HG03135 (cell line): ENCODE results near the gene C9orf152.
"Not testable (repeated sequence)": the region's sequence is repeated elsewhere in the genome, so short reads cannot be mapped to it uniquely, and the experiment has no call there.

Source experiments
- ATAC-seq: cut with Tn5 transposase; IDR thresholded peaks from one replicate; pipeline ENCODE4 v1.9.1; 2021; ENCODE audit warnings: mild to moderate bottlenecking, moderate library complexity; ENCODE audit not compliant: unreplicated experiment

C9orf152 gene

GRCh38 chr9:110214586-110215355, 6.8 kb upstream of the C9orf152 start:
- ATAC-seq, result no peak

DNA sequence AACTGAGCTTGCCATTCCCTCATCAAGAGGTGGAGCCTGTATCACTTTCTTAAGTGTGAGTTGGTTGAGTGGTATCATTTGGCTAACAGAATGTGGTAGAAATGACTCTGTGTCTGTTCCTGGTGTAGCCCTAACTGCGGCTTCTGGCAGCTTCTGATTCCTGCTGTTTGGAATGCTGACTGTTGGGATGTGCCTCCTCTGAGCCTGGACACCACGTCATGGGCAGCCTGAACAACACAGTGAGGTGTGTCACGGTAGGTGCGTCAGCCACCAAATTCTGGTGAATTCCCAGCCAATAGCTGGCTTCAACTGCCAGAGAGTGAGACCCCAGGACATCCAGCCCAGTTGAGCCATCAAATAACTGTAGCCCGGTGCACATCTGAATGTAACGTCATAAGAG, 6.1 kb upstream of the C9orf152 start:
- no peak for ATAC-seq

DNA sequence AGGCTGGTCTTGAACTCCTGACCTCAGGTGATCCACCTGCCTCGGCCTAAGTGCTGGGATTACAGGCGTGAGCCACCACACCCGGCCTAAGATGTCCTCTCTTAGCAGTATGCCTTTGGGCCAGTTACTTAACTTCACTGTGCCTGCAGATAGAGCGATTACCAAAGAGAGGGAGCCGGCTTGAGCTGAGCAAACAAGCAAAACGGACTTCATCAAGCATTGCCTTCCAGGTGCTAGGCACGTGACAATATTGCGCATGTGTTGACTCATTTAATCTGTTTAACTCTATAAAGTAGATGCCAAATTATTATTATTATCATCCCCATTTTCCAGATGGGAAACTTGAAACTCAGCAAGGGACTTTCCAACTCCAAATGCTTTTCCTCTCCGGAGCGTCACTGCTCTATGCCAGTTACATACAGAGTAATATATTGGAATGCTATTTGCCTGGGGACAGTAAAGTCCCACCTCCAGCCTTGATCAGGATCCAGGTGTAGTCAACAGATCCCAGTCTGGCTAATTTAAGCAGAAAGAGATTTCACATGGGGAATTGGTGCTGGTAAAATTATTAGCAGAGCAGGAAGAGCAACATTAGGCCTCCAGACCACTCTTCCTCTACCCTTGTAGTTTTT, 5.6 kb upstream of the C9orf152 start:
- ATAC-seq, result no peak

DNA sequence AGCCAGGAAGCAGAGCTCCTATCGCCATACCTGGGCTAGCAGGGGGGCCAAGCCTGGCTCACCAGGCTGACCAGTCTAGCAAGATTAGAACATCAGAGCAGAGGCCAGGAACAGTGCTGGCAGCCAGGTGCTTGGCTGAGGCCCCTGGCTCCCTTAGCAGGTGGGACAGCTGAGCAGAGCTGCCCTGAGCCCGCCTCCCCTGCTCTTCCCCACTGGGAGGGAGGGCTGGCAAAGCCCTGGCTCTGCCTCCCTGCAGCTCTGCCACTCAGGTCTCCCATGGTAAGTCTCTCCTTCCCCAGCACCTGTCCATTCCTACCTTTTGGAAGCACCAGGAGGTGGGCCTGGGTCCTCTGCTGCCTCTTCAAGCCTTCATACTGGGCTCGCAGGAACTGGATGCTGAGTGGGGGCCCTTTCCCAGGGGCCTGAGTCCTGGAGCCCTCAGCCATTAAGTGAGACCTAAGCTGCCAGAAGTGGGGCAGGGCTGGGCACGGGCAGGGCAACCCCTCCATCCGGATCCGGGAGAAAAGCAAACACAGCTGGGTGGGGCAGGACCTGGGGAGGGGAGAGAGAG, 803 bp downstream of the C9orf152 start:
- ATAC-seq, result no peak

DNA sequence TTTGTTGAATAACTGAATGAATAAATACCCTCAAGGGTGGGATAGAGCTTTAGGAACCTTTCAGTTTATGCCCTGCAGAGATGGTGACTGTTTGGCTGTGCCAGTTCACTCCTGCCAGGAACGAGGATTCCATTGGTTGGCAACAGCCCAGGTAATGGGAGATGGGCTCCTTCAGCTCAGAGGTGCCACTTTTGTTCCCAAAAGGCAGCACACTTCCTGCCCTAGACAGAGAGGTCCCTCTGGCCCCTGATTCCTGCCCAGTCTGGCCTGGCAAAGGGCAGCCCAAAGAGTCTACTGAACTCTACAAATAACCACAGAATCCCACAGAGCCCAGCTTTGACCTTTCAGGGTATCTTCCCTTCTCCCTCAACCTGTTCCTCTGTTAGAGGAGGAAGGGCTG, 1.6 kb downstream of the C9orf152 start:
- no peak for ATAC-seq

- ATAC-seq, result not testable (repeated sequence)
Observed at GRCh38 chr9:110205612-110206011, 2.3 kb downstream of the C9orf152 start.

- ATAC-seq, result no peak
Observed at GRCh38 chr9:110202232-110202631, 5.7 kb downstream of the C9orf152 start.

DNA sequence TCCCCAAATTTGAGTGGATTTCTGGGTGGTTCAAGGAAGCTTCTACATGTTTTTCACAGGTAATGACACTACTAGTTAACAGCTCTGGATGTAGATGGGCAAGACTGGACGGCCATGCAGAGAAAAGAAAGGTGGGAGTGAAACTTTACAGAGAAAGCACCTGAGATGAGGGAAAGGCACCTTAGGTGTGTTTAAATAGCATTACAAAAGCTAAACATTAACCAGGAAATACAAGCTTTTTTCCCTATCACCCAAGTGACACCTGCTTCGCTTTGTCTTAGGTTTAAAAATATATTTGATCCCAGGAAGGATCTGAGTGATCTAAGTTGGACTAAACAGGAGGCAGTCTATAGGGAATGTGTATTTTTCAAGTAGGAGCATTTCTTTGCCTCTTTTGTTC, 8.3 kb downstream of the C9orf152 start:
- no peak for ATAC-seq

GRCh38 chr9:110198357-110198756, 9.6 kb downstream of the C9orf152 start:
- no peak for ATAC-seq

- no peak for ATAC-seq
Observed at GRCh38 chr9:110197330-110198187, 10.4 kb downstream of the C9orf152 start.

- ATAC-seq, result not testable (repeated sequence)
Observed at GRCh38 chr9:110196084-110196499, 11.9 kb downstream of the C9orf152 start.

- no peak for ATAC-seq
Observed at GRCh38 chr9:110192531-110193261, 15.3 kb downstream of the C9orf152 start.

DNA sequence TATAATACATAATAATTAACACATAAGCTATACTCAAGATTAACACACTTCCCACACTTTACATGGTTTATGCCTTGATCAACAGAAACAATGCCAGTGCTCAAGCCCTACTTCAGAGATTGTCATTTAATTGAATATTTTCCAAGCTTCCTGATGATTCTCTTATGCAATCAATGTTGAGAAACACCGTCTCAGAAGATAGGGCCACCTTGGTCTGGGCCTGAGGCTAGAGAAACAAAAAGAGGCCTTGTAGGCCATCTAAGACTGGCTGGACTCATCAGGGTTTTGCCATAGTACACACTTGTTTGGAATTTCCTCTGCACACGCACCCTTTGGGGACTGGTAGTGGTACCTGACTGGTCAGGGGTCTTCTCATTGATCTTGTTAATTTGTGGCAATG, 16.3 kb downstream of the C9orf152 start:
- no peak for ATAC-seq

GRCh38 chr9:110189559-110190320, 18.2 kb downstream of the C9orf152 start:
- no peak for ATAC-seq

GRCh38 chr9:110188991-110189390, 19.0 kb downstream of the C9orf152 start:
- no peak for ATAC-seq

GRCh38 chr9:110188101-110188500, 19.9 kb downstream of the C9orf152 start:
- no peak for ATAC-seq

DNA sequence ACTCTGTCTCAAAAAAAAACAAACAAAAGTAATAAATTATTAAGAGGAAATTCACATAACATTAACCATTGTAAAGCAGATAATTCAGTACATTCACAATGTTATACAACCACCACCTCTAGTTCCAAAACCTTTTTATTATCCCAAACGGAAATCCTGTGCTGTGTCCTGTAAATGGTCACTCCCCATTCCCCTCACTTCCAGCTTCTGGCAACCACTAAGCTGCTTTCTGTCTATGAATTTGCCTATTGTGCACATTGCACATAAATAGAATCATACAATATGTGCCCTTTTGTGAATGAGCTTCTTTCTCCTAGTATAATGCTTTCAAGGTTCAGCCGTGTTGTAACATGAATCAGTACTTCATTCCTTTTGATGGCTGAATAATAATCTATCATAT, 20.8 kb downstream of the C9orf152 start:
- ATAC-seq, result no peak

- no peak for ATAC-seq
Observed at GRCh38 chr9:110186254-110186653, 21.7 kb downstream of the C9orf152 start.

DNA sequence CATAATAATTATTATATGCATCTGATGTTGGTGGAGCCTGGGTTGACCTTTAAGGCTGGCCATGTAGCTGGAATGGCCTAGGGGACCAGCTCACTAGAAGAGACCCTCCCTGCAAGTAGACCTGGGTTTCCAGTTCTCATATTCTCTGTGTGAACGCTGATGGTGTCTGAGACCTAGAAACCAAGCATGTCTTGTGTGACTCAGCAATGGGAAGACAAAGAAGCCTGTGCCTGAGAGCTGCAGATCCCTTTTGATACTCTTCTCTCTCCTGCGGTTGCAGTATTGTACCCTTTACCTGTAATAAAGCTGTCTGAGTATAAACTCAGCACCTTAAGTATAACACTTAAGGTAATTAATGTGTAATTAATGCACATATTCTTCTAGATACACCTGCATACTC, 22.2 kb downstream of the C9orf152 start:
- ATAC-seq, result no peak
